SK-MEL-5 (cell line): Measurements from ENCODE around the gene CNST. TPM values are rescaled to one million over a fixed set of nuclear protein-coding genes. Genes with fewer than 3 reads are reported as not detected.
A peak's percentile ranks its signal among the peaks of the same experiment; 100 is the strongest.
"Not testable (repeated sequence)": the region's sequence is repeated elsewhere in the genome, so short reads cannot be mapped to it uniquely, and the experiment has no call there.

ENCODE experiments used
- DNase-seq: peaks from one replicate; pipeline ENCODE4 v3.0.0-alpha.2; 2016; ENCODE audit warnings: low read depth, low spot score
- in situ Hi-C: cut with HindIII; loops from 2 replicates; pipeline ENCODE4 v1.10.0; 2016; ENCODE audit warnings: low sequenced_read_pairs, high pct_unique_total_duplicates, low pct_unique_long_range_greater_than_20kb
- total RNA-seq: library from RNA; depleted of rRNA; stranded (reverse); fragments of >200 nt; shearing (Covaris generic); gene quantifications from 2 replicates; pipeline ENCODE4 v1.2.3, GENCODE V29; 2014

The CNST gene
- total RNA-seq, 1 experiment from 2014 or later = 32.2 TPM

- in situ Hi-C loops = no loop called here
- DNase-seq = no peak
These were observed 113.5 kb downstream of the CNST start for GRCh38 chr1:246679794-246680177.

- in situ Hi-C loops = no loop called here
- DNase-seq = no peak
These were observed 113.9 kb downstream of the CNST start for GRCh38 chr1:246680190-246680589.

- DNase-seq = no peak
- in situ Hi-C loops = no loop called here
These were observed 114.5 kb downstream of the CNST start for GRCh38 chr1:246680696-246681130.

- in situ Hi-C loops = no loop called here
- no peak for DNase-seq
These were observed 115.9 kb downstream of the CNST start for GRCh38 chr1:246681900-246682895.

GRCh38 chr1:246683521-246683920 lies 117.3 kb downstream of the CNST start:
- in situ Hi-C loops = no loop called here
- no peak for DNase-seq

- no peak for DNase-seq
- in situ Hi-C loops = loop anchor here (5.0 kb wide), 1 partner anchor 40 kb away; no protein-coding TSS in a partner anchor
These were observed 120.7 kb downstream of the CNST start for GRCh38 chr1:246687002-246687401.

GRCh38 chr1:246689409-246690008 lies 123.3 kb downstream of the CNST start:
- DNase-seq = peak; percentile 85
- in situ Hi-C loops = loop anchor here (5.0 kb wide), 1 partner anchor 42 kb away; no protein-coding TSS in a partner anchor

GRCh38 chr1:246690100-246690499 lies 123.8 kb downstream of the CNST start:
- DNase-seq = no peak
- in situ Hi-C loops = no loop called here

- DNase-seq = no peak
- in situ Hi-C loops = no loop called here
These were observed 125.6 kb downstream of the CNST start for GRCh38 chr1:246691622-246692495.

- DNase-seq, in situ Hi-C loops: not testable (repeated sequence)
These were observed 128.1 kb downstream of the CNST start for GRCh38 chr1:246694213-246694895.

GRCh38 chr1:246695136-246695535 lies 128.9 kb downstream of the CNST start:
- DNase-seq = no peak
- in situ Hi-C loops = no loop called here

- no peak for DNase-seq
- in situ Hi-C loops = no loop called here
These were observed 129.4 kb downstream of the CNST start for GRCh38 chr1:246695666-246696065.

GRCh38 chr1:246698466-246699094 lies 132.3 kb downstream of the CNST start:
- in situ Hi-C loops = no loop called here
- no peak for DNase-seq

GRCh38 chr1:246699095-246699735 lies 133.0 kb downstream of the CNST start:
- DNase-seq = peak; percentile 90
- in situ Hi-C loops = no loop called here

- in situ Hi-C loops = no loop called here
- DNase-seq = no peak
These were observed 137.3 kb downstream of the CNST start for GRCh38 chr1:246703581-246703980.

GRCh38 chr1:246705368-246705767 lies 139.1 kb downstream of the CNST start:
- in situ Hi-C loops = no loop called here
- DNase-seq = no peak
